HuH-7.5 (cell line): ENCODE results near the gene LMBR1.
A peak's percentile ranks its signal among the peaks of the same experiment; 100 is the strongest.
"Not testable (repeated sequence)": the region's sequence is repeated elsewhere in the genome, so short reads cannot be mapped to it uniquely, and the experiment has no call there.

Experiments
- DNase-seq: peaks from one replicate; pipeline ENCODE4 v3.0.0; 2011; ENCODE audit warnings: low spot score

The LMBR1 gene

GRCh38 chr7:156892821-156893706 is at the start of gene LMBR1:
Gene LMBR1 (minus strand): TSS chr7:156893183. CDS start chr7:156892993, 190 bp downstream.
- DNase-seq: peak; percentile 90

- peak; percentile 73 for DNase-seq
Measured at GRCh38 chr7:156942708-156943090, 49.7 kb upstream of the LMBR1 start.

- no peak for DNase-seq
Measured at GRCh38 chr7:156941393-156942182, 48.6 kb upstream of the LMBR1 start.

GRCh38 chr7:156940421-156941122 is 47.6 kb upstream of the LMBR1 start:
- no peak for DNase-seq

- not testable (repeated sequence) for DNase-seq
Measured at GRCh38 chr7:156936766-156937165, 43.8 kb upstream of the LMBR1 start.

GRCh38 chr7:156935250-156935649 is 42.3 kb upstream of the LMBR1 start:
- no peak for DNase-seq

- peak; percentile 40 for DNase-seq
Measured at GRCh38 chr7:156932006-156932405, 39.0 kb upstream of the LMBR1 start.

- no peak for DNase-seq
Measured at GRCh38 chr7:156929789-156930539, 37.0 kb upstream of the LMBR1 start.

GRCh38 chr7:156928406-156928747 is 35.4 kb upstream of the LMBR1 start:
- DNase-seq: no peak

- DNase-seq: no peak
Measured at GRCh38 chr7:156927571-156928405, 34.8 kb upstream of the LMBR1 start.

GRCh38 chr7:156925821-156926220 is 32.8 kb upstream of the LMBR1 start:
- not testable (repeated sequence) for DNase-seq

GRCh38 chr7:156922304-156922703 is 29.3 kb upstream of the LMBR1 start:
- not testable (repeated sequence) for DNase-seq

- not testable (repeated sequence) for DNase-seq
Measured at GRCh38 chr7:156920487-156921373, 27.7 kb upstream of the LMBR1 start.

GRCh38 chr7:156920076-156920475 is 27.1 kb upstream of the LMBR1 start:
- DNase-seq: no peak

- no peak for DNase-seq
Measured at GRCh38 chr7:156919132-156919713, 26.2 kb upstream of the LMBR1 start.

GRCh38 chr7:156918635-156919034 is 25.7 kb upstream of the LMBR1 start:
- no peak for DNase-seq

GRCh38 chr7:156909574-156910252 is 16.7 kb upstream of the LMBR1 start:
- DNase-seq: not testable (repeated sequence)

GRCh38 chr7:156907656-156908055 is 14.7 kb upstream of the LMBR1 start:
- no peak for DNase-seq

- DNase-seq: no peak
Measured at GRCh38 chr7:156906200-156906649, 13.2 kb upstream of the LMBR1 start.
